ENCODE data around the gene COL18A1.

COL18A1 gene

GRCh38 chr21:45470773-45471524, 66.0 kb downstream of the COL18A1 start:
- DNase-seq, result peak; percentile 31 to 43

- DNase-seq, result no peak
These were observed 66.7 kb downstream of the COL18A1 start for GRCh38 chr21:45471525-45472221.

GRCh38 chr21:45472445-45473365, 67.7 kb downstream of the COL18A1 start:
- DNase-seq, result no peak

DNA sequence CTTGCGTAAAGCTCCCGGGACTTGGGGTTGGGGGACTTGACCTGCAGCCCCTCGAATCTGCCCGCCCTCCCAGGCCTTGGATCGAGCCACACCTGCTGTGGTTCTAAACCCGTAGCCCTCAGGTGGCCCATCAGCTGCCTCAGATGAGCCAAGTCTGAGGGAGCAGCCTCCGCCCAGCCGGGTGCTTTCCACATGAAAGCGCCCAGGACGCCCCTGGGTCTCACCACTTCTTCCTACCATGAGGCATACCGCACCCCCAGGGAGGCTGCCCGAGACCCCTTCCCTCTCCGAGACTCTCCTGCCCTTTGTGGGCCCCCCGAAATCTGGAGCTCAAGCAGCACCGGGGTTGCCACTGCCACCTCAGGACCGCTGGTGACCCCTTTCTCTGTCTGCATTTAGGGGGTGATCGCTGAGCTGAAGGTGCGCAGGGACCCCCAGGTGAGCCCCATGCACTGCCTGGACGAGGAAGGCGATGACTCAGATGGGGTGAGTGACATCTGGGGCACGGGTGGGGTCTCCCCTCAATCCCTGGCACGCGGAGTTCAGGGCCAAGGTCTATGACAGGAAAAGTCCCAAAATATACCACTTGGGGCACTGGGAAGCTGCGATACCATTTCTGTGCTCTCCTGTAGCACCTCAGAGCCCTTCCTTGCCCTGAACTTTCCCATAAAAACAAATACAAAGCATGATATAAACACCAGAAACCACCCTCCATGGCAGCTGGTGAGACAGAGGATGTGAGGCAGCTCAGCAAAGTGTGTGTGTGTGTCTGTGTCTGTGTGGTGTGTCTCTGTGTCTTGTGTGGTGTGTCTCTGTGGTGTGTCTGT, 68.7 kb downstream of the COL18A1 start:
- no peak for DNase-seq

GRCh38 chr21:45474323-45474950, 69.5 kb downstream of the COL18A1 start:
- DNase-seq, result no peak

DNA sequence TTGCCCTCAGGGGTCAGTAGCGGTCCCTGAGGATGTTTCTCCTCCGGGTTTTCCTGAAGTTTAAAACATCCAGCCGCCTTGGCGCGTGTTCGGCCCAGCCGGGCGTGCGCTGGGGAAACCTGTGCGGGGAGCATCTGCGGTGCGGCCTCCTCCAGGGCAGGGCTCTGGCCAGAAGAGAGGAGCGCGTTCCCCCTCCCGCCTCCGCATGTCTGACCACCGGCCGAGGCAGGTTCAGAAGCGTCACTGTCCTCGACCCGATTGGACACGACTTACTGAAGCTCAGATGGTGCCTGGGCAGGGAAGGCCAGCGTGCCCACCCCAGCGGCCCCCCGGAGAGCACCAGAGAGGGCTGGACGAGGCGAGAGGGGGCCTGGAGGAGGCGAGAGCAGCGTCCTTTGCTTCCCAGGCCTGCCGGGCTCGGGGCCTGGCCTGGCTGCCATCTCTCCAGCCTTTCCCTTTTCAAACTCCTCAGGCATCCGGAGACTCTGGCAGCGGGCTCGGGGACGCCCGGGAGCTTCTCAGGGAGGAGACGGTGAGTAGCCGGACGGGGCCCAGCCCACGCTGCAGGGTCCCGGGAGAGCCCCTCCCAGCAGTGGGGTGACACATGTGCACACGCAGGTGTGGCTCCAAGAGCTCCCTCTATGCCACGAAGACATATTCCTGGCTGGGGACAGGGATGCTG, 70.2 kb downstream of the COL18A1 start:
- DNase-seq, result no peak

GRCh38 chr21:45475797-45476570, 71.0 kb downstream of the COL18A1 start:
- DNase-seq, result no peak

GRCh38 chr21:45476582-45476981, 71.6 kb downstream of the COL18A1 start:
- no peak for DNase-seq

- no peak for DNase-seq
These were observed 72.5 kb downstream of the COL18A1 start for GRCh38 chr21:45477176-45478114.

GRCh38 chr21:45478115-45478801, 73.3 kb downstream of the COL18A1 start:
- DNase-seq, result peak; percentile 85 to 87

GRCh38 chr21:45478816-45479669, 74.1 kb downstream of the COL18A1 start:
- DNase-seq, result no peak

GRCh38 chr21:45479691-45480675, 75.0 kb downstream of the COL18A1 start:
- peak in 1 of 2 donors; percentile 25 for DNase-seq

DNA sequence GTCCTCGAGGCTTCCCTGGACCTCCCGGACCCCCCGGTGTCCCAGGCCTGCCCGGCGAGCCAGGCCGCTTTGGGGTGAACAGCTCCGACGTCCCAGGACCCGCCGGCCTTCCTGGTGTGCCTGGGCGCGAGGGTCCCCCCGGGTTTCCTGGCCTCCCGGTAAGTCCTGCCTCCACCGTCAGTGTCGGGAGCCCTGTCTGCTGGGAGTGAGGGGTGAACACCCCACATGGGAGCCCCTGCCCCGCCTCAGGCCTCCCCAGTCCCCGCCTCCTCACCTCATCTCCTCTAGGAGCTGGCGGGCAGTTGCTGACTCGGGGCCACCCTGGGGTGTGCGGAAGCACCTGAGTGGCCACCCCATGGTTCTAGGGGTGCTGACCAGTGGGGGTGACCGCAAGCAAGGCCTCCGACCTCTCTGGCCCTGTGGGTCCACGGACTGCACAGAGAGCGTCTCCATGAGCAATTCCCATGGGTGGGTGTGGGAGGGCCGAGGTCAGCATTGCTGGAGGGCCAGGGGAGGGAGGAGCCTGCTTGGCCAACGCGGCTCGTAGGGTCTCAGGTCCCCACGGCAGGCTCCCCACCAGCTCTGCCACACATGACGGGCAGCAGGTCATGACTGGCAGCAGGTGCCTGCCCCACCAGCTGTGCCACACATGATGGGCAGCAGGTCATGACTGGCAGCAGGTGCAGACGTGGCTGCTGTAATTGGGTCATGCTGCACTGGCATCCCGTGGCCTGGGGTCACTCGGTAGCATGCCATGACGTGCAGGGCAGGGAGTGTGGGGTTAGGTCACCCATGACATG, 75.9 kb downstream of the COL18A1 start:
- no peak for DNase-seq

DNA sequence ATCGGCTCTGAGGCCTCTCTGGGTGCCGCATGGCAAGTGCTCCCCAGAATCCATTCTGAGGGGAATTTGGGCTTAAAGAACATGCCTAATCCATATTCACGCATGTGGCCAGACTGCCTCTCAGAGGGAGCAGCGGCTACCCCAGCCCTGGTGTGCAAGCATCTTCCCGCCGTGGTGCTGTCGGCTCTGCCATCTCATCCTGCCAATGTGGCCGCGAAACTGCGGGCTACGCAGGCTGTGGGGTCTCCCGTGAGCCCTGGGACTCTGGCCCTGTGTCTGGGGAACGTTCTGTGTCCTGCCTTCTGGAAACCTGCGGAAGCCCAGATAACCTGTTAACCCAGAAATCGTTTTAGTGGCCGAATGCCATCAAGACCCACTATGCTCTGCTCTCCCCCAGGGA, 76.6 kb downstream of the COL18A1 start:
- no peak for DNase-seq

Measured in CD4-positive, alpha-beta T cell treated with Interleukin-1 beta for 1 hour (primary cell).